Measurements from ENCODE around the gene PTPRG.

DNA sequence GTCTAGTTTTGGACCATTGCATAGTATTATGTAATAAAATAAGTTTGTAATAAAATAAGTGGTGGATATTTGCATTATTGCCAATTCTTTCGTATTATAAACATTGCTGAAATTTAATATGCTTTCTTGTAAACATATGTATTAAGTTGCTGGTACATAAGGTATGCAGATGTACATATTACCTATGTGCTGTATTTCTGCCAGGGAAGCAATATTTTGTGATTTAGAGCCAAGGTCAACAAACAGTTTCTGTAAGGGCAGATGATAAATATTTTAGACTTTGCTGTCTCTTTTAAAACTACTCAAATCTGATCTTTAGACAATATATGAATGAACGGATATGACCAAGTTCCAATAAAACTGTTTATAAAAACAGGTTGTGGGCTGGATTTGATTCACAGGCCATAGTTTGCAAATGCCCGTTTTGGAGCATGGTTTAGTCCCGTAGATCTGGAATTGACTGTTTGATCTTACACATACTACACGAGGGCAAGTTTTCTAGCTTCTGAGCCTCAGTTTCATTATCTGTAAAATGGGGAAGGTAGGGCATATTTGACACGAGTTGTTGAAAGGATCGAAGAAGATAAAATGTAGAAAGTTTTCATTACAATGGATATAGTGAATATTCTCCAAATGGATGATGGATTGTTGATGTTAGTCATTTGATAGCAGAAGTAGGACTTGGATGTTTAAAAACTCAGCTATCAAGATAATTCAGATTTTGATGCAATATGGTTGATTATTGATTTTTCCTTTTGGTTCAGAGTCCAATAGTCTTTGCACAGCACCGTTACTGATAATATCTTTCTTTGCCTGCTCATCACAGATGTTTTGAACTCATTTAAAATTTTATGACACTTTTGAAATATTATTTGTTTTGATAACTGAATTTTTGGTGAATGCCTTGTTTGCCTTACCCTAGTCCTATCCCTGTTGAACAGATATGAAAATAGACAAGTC lies 417.4 kb downstream of the PTPRG start:
- TF ChIP-seq, protein P1, sequence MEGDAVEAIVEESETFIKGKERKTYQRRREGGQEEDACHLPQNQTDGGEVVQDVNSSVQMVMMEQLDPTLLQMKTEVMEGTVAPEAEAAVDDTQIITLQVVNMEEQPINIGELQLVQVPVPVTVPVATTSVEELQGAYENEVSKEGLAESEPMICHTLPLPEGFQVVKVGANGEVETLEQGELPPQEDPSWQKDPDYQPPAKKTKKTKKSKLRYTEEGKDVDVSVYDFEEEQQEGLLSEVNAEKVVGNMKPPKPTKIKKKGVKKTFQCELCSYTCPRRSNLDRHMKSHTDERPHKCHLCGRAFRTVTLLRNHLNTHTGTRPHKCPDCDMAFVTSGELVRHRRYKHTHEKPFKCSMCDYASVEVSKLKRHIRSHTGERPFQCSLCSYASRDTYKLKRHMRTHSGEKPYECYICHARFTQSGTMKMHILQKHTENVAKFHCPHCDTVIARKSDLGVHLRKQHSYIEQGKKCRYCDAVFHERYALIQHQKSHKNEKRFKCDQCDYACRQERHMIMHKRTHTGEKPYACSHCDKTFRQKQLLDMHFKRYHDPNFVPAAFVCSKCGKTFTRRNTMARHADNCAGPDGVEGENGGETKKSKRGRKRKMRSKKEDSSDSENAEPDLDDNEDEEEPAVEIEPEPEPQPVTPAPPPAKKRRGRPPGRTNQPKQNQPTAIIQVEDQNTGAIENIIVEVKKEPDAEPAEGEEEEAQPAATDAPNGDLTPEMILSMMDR (conservative IDR thresholded peaks at IDR 0.05; ENCODE audit: low read length), result no peak
- no peak for TF ChIP-seq EZH2phosphoT487 (IDR thresholded peaks at IDR 0.05; ENCODE audit: borderline replicate concordance)

Data from Loucy (cell line).